Endothelial cell of umbilical vein (primary cell): ENCODE data around the gene C1QC.

Source experiments
- EZH2 ChIP-seq: IDR thresholded peaks from 2 replicates; pipeline ENCODE4 v1.6.1; 2012; ENCODE audit warnings: borderline replicate concordance, low read depth, mild to moderate bottlenecking, moderate library complexity, low read length, inconsistent platforms; ENCODE audit not compliant: severe bottlenecking
- MYC ChIP-seq: IDR thresholded peaks from one replicate; pipeline ENCODE4 v1.6.1; 2011; ENCODE audit warnings: mild to moderate bottlenecking, low read depth, low read length
- POLR2A ChIP-seq: IDR thresholded peaks from 2 replicates; pipeline ENCODE4 v1.6.1; 2012; ENCODE audit warnings: low read depth, mild to moderate bottlenecking, control low read depth, low read length
- POLR2AphosphoS5 ChIP-seq: IDR thresholded peaks from 2 replicates; pipeline ENCODE4 v1.6.1; 2012; ENCODE audit warnings: low read depth, mild to moderate bottlenecking, control low read depth, low read length, moderate library complexity; ENCODE audit not compliant: insufficient read depth
- TF ChIP-seq, protein P1 (sequence below), 2 donors: IDR thresholded peaks; 1 replicate in 1 of 2; 2 replicates in 1 of 2; pipeline ENCODE4 v1.5.1; 2011; ENCODE audit warnings: low read length in 2 of 2, mild to moderate bottlenecking in 2 of 2, moderate library complexity in 2 of 2, control low read depth in 1 of 2, inconsistent platforms in 1 of 2, low read depth in 1 of 2; ENCODE audit not compliant: insufficient read depth in 1 of 2; ENCODE audit errors: extremely low read depth in 1 of 2

GRCh38 chr1:22652881-22653316 lies 9.5 kb downstream of the C1QC start, which contains the start of gene C1QB:
- TF ChIP-seq POLR2A (no peak), POLR2AphosphoS5 (no peak), MYC (no peak), EZH2 (no peak)
- TF ChIP-seq, protein P1, sequence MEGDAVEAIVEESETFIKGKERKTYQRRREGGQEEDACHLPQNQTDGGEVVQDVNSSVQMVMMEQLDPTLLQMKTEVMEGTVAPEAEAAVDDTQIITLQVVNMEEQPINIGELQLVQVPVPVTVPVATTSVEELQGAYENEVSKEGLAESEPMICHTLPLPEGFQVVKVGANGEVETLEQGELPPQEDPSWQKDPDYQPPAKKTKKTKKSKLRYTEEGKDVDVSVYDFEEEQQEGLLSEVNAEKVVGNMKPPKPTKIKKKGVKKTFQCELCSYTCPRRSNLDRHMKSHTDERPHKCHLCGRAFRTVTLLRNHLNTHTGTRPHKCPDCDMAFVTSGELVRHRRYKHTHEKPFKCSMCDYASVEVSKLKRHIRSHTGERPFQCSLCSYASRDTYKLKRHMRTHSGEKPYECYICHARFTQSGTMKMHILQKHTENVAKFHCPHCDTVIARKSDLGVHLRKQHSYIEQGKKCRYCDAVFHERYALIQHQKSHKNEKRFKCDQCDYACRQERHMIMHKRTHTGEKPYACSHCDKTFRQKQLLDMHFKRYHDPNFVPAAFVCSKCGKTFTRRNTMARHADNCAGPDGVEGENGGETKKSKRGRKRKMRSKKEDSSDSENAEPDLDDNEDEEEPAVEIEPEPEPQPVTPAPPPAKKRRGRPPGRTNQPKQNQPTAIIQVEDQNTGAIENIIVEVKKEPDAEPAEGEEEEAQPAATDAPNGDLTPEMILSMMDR (IDR thresholded peaks at IDR 0.05; ENCODE audit: extremely low read depth in 1 of 2, insufficient read depth in 1 of 2, low read depth in 1 of 2, low read length in 2 of 2), result no peak
